ENCODE results near the gene KIFC3.
"Not testable (repeated sequence)": the region's sequence is repeated elsewhere in the genome, so short reads cannot be mapped to it uniquely, and the experiment has no call there.

KIFC3 gene

DNA sequence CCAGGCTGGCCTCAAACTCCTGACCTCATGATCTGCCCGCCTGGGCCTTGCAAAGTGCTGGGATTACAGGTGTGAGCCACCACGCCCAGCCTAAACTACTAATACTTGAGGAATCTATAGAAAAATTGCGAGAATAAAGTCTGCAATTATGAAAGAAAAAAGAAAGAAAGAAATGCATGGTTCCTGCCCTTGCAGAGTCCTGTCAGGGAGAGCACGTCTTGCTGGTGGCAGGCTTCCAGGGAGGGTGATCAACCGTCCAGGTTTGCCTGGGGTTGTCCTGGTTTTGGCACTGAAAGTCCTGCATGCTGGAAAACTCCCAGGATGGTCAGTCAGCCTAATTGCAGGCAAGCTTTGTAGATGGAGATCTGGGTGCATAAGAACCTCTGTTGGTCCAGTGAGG lies 21.5 kb upstream of the KIFC3 start:
- no peak for DNase-seq

DNA sequence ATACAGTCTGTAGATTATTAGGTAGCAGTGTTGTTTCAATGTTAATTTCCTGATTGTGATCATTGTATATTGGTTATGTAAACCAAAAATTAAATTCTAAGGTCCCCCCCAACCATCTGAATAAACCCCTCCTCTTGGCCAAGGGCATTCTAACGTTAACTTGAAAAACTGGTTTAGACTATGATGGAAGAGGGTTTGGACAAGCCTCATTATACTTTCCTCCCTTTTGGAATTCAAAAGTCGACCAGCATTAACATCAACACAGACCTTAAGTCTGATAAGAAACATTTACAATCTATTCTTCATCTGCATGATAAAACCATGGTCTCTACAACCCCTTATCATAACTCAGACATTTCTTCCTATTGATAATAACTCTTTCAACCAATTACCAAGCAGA lies 20.6 kb upstream of the KIFC3 start:
- DNase-seq, result no peak

DNA sequence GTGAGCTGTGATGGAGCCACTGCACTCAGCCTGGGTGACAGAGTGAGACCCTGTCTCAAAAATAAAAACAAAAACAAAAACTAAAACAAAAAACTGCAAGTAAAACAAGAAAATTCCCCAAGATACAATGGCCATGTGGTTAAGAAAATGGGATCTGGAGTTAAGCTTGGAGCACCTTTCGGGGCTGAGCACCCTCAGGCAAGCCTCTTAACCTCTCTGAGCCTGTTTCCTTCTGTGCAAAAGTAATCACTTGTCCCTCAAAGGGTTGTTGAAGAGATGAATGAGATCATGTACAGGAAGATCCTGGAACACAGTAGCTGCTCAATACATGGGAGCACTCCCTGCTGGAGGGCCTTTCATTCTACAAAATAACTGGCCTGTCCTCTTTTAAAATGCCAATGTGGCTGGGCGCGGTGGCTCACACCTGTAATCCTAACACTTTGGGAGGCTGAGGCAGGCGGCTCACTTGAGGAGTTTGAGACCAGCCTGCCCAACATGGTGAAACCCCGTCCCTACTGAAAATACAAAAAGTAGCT lies 19.8 kb upstream of the KIFC3 start:
- DNase-seq, result no peak

DNA sequence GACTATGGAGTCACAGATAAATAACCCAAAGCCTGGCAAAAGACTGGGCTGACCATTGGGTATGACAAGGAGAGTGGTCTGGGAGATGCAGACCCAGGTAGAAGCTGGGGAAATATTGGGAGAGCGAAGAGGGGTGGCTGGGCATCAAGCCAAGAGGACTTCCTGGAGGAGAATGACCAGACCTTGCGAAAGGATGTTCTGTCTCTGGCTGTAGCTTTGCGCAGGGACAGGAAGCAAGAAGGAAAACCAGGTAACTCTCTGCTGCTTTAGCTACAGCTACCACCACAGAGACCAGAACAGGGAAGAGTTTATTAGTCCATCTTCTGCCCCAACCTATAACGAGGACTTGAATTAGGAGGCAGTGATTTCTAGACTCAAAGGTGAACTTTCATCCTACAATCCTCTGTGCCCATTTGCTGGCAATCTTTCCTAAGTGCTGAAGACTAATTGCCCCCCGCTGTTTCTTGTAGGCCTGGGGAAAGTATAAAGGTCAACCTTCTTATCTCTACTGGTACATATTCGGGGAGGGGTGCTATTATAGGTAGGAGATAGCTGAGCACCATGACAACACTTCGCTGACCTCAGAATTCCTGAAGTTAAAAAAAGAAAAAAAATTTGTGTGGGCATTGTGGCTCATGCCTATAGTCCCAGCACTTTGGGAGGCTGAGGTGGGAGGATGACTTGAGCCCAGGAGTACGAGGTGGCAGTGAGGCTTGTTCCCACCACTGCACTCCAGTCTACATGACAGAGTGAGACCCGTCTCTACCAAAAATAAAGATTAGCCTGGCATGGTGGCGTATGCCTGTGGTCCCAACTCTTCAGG lies 19.1 kb upstream of the KIFC3 start:
- no peak for DNase-seq

DNA sequence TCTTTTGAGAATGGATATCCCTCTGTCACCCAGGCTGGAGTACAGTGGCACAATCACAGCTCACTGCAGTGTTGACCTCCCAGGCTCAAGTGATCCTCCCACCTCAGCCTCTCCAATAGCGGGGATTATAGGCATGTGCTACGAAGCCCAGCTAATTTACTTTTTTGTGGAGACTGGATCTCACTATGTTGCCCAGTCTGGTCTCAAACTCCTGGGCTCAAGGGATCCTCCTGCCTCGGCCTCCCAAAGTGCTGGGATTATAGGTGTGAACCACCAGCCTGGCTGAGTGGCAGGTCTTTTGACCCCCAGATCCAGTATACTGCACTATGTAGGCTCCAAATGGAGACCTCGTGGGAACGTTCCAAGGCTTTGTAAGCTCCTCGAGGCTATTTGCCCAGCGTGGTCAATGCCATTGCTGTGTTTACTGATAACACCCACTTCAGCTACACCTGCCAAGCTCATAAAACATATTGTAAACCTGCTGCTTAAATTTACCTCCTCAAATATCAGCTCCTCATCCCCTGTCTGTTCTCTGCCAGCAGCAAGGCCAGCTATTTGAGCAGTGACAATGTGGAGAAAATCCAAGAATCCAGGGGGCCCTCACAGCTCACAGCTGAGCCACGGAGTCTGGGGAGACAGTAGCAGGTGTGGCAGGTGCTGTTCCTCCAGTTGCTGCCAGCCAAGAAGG lies 16.2 kb upstream of the KIFC3 start:
- no peak for DNase-seq

DNA sequence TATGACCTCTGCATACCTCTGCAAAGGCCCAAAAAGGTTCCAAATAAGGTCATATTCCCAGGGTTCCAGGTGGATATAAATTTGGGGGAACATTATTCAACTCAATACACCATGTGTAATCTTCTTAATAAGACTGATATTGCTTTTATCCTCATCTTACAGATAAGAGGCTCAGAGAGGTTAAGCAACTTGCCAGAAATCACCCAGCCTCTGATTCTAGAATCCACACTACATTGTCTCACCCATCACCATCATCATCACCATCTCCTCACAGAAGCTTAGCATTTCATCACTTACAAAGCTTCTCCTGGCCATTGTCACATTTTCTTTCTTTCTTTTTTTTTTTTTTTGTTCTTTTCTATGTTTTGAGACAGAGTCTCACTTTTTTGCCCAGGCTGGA lies 15.4 kb upstream of the KIFC3 start:
- no peak for DNase-seq

DNA sequence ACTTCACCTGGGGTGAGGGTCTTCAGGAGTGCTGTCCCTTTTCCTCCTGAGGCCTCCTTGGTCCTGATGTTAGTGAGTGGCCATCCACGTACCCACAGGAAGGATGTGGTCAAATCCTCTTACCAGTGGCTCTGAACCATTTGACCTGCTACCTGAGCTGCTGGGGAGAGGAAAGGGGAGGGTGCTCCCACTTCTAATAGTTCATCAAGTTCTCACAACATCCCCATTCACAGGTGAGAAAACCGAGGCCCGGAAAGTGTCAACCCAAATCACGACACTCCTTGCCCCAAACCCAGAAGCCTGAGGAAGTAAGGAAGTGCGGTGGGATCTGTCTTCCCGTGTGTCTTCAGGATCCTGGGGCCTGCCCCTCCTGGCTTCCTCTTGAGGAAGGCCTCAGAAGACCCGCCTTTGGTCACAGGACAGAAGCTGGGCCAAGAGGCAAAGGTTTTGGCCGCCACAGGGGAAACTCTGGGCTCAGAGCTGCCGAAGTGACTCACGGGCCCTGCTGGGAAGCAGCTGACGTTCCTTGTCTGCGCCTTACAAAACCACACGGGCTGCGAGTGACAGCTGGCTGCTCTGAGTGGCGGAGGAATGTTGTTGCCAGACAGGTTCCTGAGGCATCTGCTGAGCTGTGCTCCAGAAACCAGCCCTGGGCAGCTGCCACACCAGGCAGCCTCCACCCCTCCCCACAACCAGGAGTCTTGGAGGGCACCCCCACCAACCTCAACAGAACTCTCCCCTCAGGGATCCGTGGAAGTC lies 13.9 kb upstream of the KIFC3 start:
- peak; percentile 89 for DNase-seq

DNA sequence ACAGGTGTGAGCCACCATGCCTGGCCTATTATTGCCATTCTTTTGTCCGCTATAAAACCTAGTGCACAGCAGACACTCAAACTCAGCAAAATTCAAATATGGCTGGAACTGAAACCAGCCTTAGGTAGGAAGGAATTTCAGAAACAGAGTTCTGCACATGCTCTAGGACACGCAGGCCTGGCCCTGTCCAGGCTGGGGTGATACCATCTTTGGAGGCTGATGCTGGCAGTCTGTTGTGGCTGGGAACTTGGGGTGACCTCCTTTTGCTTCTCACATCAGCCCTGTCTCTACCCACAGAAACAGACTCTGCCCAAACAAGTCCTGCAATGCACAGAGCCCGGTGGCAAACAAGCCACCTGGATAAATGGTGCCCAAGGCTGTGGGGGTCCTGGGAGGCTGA lies 12.6 kb upstream of the KIFC3 start:
- no peak for DNase-seq

DNA sequence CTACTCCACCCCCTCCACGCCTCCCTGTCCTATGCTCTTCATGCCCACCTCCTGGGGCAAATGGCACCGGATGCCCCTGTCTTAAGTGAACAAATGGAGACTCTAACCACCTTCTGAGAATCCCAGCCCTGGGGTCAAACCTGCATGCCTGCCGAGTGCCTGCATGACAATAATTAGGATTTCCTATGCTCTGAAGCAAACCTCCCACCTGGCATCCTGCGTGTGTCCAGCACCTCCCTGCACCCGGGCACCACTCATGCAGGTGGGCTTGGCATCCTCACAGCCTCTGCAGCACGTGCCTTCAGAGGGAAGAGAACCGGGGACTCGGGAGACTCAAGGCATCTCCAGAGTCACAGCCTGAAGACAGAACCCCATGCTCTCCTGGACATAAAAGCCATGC lies 11.2 kb upstream of the KIFC3 start:
- no peak for DNase-seq

DNA sequence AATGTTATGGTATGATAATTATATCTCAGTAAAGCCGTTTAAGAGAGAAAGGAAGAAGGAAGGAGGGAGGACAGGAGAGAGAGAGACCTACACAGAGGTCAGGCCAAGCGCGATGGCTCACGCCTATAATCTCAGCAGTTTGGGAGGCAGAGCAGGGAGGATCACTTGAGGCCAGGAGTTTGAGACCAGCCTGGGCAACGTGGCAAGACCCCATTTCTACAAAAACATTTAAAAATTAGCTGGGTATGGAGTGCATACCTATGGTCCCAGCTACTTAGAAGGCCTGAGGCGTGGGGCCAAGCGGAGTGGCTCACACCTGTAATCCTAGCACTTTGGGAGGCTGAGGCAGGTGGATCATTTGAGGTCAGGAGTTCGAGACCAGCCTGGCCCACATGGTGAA lies 9.0 kb upstream of the KIFC3 start:
- DNase-seq, result not testable (repeated sequence)

DNA sequence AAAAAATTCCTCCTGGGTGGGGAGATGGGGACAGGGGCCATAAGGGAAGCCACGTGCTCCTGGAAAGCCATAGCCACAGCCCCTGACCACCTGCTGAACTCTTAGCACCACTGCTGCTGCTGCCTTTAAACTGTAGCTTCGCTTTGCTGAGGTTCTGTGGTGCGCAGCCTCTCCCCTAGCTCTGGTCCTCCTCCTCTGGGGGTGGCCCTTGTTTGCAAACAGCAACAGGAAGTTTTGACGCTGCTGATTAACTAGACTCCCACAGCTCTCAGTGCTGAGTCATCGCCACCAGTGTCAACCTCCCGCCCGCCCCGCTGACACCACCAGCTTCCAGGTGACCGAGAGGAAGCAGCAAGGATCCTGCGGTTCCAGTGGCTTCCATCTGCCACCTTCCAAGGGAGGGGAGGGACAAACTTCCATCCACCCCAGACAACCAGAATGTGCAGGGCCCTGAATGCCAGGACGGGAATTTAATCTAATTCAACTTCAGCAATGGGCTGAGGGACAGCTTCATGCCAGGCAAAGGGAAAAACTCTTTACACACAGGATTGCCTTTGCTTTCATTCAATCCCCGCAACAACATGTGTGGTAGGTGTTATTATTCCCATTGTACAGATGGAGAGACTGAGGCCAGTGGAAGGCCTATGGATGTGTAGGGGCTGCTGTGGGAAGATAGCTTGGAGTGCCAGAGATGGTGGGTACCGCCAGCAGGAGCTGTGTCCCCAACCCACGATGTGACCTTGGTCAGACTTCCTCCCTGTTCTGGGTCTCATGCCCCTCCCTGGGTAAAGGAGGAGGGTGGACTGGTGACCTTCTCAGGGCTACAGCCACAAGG lies 8.1 kb upstream of the KIFC3 start:
- peak; percentile 61 for DNase-seq

DNA sequence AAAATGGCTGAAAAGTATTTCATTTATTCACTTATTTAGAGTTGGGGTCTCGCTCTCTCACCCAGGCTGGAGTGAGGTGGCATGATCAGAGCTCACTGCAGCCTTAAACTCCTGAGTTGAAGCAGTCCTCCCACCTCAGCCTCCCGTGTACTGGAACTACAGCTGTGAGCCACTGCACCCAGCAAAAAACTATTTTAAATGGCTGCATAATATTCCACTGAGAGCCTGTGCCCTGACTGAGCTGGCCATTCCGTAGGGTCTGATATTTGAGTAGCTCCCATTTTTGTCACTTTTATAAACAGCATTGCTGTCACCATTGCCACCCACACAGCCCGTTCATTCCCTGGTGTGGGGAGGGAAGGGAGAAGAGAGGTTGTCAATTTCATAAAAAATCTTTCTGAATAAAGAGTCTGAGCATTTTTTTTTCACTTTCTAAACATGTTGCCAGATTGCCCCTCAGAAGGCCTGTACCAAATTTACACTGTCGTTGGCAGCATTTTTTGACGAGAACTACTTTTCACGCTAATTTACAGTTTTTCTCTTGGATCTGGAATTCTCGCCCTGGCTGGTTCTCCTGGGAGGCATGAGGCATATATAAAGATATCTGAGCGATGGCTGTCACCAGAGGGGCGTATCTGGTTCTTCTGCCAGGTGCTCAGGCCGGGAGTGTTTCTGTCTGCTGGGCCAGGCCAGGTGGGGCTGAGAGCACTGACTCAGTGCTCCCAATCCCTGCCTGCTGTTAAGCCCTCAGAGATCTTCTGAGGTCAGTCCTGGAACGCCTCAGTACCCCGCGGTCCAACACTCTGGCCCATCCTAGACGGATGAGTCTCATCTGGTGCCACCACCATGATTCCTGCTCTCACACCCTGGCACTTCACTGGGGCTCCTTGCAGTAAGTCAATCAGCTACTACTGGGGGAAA lies 7.2 kb upstream of the KIFC3 start:
- no peak for DNase-seq

DNA sequence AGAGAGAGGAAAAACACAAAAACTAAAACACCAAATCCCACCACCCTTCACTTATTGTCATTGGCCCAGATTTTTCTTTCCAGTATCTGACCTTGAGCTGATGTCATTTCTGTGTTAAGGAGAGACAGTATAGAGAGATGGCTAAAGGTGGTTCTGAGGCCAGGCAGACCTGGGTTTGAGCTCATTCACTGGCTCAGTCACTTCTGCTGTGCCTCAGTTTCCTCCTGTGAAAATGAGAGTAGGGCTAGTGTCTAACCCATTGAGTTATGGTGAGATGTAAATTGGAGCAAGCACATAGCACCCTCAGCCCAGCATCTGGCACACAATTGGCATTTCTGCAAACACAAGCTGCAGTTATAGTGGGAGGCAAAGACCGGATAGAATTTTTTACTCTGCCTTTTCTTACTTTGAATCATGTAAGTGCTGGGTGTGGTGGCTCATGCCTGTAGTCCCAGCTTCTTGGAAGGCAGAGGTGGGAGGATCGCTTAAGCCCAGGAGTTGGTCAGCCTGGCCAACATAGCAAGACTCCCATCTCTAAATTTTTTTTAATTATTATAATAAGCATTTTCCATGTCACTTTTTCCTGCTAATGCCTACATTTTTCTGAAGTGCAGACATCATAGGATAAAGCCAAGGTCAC lies 6.4 kb upstream of the KIFC3 start:
- DNase-seq, result no peak

DNA sequence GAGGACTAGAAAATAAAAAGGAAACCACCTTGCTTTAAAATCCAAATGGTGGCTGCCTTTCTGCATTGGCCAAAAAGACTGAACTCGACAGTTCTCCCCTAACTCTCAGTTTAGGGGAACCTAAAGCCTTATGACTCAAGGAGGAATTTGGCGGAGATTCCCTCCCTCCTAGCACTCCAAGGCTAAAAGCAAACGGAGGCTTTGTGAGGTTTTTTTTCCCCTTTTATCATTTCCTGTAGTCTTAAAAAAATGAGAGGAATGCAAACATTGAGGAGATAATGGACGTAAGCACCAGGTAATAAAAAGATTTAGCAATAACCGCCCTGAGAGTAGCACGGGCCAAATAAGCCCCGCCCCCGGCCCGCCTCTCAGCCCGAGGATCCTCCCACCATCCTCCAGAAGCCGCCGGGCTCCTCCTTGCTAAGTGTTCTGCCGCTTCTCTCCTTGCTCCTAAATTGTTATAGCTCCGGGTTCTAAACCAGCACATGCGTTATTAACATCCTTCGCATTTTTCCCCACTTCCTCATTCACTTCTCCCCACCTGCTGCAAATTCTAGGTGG lies 5.8 kb upstream of the KIFC3 start:
- DNase-seq, result peak; percentile 67

DNA sequence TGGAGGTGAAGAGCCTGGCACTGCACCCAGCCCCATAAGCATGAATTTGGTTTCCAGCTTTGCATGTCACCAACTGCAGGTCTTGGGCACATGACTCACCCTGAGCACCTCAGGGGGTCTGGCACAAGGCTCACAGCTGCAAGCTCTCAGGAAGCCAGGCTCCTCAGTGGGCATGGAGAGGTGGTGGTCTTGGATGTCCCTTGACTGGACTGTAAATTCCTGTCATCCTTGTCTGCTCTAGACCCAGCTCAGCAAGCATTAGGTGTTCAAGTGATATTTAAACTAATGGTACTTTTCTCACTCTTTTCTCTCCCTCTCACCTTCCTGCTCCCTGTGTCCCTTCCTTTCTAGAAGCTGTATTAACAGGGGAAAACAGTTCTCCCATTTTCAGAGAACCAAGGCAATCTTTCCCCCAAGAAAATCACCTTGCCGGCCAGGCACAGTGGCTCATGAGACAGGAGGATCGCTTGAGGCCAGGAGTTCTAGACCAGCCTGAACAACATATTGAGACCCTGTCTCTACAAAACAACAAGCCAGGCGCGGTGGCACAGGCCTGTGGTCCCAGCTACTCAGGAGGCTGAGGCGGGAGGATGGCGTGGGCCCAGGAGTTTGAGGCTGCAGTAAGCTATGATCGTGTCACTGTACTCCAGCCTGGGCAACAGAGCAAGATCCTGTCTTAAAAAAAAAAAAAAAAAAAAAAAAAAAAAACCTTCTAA lies 5.1 kb upstream of the KIFC3 start:
- DNase-seq, result no peak

DNA sequence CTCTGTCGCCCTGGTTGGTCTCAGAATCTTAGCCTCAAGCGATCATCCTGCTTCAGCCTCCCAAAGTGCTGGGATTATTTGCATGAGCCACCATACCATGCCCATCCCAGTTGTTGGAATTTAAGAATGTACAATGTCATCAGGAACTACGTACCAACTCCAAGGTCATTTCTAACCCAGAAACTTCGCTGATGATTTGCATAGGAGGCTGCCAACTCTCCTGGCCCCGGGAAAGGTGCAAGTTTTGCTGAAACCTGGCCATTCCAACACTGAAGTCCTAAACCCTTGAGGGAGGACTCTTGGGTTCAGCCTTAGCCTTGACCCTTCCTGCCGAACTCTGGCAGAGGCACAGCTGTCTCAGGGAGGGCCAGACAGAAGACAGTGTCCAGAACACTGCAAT lies 2.9 kb upstream of the KIFC3 start:
- DNase-seq, result no peak

DNA sequence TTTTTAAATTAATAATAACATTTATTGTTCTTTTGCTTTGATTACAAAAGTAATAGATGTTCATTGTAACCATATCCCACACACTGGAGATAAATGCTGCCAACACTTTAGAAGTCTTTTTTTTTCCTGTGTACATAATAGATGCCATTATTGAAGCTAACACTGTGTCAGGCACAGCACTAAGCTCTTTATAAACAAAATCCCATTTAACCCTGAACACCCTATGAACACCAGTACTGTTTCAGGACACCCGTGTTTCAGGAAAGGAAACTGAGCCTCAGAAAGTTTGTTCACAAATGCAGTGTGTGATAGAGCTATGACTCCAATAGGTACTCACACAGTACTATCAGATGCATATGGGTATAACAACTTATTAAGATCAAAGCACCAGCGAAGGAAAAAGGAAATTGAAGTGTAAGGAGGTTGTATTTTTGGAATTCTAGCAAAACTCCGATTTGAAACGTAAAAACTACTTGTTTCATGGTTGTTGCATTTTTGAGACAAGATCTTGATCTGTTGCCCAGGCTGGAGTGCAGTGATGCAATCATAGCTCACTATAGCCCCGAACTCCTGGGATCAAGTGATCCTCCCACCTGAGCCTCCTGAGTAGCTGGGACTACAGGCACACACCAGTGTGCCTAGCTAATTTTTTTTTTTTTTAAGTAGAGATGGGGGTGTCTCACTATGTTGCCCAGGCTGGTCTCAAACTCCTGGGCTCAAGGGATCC lies 2.0 kb upstream of the KIFC3 start:
- DNase-seq, result no peak

DNA sequence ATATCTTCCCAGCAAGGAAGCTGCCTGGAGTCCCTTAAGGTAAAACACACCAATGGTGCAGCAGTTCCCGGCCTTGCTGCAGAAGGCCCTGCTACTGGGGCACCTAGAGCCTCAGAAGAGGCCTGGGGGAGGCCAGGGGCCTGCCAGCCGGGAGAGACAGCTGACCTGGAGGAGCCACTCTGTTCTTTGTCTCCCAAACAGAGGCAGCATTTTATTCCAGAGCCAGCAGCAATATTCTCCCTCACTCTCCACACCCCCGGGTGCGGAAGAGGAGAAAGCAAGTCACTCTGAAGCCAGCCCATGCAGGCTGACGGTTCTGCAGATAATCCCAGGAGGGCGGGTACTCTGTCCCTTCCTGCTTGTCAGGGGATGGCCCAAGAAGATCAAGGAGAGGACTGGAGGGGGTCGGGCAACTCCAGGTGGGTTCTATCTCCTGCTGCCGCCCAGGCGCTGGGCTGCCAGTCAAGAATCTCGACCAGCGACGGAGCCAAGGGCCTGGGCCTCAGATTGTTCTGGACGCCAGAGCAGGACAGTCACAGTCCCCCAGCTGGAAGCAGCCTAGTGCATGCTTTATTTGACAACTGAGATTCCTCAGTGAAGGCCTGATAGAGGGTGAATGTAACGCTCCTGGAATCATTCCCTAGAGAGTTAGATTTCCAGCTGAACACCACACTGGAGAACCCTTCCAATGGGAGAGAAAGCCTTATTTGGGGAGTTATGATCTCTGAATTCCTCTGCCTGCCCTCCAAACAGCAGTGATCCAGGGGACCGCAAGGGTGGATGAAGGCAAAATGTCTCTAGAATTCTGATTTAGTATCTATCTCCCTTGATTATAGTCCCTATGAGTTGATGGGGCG lies 1.1 kb upstream of the KIFC3 start:
- DNase-seq, result no peak
